ENCODE data around the gene AP2B1.
A peak's percentile ranks its signal among the peaks of the same experiment; 100 is the strongest.
"Not testable (repeated sequence)": the region's sequence is repeated elsewhere in the genome, so short reads cannot be mapped to it uniquely, and the experiment has no call there.

Gene AP2B1

DNA sequence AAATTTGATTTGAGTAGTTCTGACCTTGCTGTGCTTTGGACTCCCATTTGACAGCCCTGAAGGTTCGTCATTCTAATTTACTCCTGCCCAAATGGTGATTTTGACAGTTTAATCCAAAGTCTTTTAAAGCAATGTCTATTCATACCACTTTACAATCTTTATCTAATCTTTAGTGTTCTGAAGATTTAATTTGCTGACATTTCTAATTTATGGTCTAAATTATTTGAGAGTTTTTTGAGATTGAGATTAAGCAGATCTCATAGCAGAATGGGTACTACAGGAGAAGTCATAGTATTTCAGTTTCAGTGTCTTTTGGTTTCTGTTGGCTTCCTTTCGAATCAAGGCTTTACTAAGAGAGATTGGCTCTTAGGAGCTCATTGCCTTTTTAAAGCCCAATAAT, 111.7 kb downstream of the AP2B1 start:
- no peak for DNase-seq (ENCODE audit: low read depth, low spot score)

DNA sequence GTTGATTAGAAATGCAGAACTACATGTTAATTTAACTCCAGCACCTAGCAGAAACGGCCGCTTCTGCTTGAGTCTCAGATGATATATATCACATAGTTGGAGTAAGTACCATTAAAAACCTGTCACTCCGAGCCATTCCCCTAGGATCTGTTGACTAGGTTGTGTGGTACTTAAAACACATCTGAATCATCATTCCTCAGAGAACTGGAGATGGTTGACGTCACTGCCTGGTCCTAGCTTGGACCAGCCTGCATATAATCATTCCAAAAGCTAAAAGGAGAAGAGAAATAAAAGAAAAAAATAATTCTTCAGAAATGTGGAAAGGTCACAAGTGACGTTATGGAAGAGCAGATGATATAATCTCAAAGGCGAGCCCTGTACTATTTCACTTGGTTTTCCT, 113.0 kb downstream of the AP2B1 start:
- no peak for DNase-seq (ENCODE audit: low read depth, low spot score)

DNA sequence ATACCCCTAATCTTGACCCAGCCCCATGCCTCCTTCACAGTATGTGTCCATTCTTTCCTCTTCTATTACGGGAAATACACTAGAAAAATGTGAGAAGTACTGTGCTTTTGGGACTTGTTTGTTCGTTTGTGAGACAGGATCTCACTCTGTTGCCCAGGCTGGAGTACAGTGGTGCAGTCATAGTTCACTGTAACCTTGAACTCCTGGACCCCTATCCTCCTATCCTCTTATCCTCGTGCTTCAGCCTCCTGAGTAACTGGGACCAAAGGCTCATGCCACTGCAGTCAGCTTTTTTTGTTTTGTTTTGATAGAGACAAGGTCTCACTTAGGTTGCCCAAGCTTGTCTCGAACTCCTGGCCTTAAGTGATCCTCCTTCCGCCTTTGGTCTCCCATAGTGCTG, 114.4 kb downstream of the AP2B1 start:
- DNase-seq (ENCODE audit: low read depth, low spot score) = no peak

DNA sequence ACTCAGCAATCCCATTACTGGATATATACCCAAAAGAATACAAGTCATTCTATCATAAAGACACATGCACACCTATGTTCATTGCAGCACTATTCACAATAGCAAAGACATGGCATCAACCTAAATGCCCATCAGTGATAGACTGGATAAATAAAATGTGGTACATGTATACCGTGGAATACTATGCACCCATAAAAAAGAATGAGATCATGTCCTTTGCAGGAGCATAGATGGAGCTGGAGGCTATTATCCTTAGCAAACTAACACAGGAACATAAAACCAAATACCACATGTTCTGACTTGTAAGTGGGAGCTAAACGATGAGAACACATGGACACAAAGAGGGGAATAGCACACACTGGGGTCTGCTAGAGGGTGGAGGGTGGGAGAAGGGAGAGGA, 116.2 kb downstream of the AP2B1 start:
- DNase-seq (ENCODE audit: low read depth, low spot score) = not testable (repeated sequence)

DNA sequence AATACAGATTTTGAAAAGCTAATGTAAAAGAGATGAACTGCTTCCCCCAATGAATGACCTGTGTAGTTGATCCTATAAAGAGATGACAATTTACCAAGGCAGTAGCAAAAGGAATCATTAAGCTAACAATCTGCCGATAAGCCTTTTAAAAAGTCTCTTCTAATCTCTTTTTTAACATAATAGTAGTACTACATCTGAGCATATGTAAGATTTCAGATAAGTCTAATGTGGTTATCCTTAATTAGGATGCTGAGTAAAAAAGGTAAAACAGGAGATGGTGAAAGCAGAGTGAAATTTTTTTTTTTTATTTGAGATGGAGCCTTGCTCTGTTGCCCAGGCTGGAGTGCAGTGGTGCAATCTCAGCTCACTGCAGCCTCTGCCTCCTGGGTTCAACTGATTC, 118.1 kb downstream of the AP2B1 start:
- no peak for DNase-seq (ENCODE audit: low read depth, low spot score)

DNA sequence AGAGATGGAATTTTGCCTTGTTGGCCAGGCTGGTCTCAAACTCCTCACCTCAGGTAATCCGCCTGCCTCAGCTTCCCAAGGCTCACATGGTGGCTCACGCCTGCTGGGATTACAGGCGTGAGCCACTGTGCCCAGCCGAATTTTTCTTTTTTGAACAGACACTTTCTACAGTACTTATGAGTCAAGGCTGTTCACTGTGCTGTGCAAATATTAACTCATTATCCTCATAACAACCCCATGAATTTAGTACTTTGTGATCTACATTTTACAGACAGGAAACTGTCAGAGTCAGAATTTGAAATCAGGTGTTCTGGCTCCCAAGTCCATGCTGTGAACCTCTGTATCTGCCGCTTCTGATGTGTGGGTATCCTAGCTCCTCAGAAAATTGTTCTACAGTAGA, 118.6 kb downstream of the AP2B1 start:
- DNase-seq (ENCODE audit: low read depth, low spot score) = no peak

DNA sequence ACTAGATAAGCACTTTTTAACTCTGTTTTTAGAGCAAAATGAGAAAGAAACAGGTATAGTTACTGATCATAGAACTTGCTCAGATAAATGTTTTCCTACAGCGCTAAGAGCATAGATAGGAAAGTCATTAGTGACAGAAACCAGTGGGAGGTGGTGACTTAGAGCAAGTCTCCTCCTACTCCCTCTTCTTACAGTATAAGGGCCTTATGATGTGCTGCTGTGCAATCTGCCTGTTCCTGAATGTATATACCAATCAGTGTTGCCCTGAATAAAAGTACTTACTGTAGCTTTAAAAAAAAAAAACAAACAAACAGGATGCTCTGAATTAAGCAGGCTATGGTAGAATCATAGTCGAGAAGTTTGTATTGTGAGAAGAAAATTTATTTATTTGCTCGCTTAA, 121.0 kb downstream of the AP2B1 start:
- no peak for DNase-seq (ENCODE audit: low read depth, low spot score)

DNA sequence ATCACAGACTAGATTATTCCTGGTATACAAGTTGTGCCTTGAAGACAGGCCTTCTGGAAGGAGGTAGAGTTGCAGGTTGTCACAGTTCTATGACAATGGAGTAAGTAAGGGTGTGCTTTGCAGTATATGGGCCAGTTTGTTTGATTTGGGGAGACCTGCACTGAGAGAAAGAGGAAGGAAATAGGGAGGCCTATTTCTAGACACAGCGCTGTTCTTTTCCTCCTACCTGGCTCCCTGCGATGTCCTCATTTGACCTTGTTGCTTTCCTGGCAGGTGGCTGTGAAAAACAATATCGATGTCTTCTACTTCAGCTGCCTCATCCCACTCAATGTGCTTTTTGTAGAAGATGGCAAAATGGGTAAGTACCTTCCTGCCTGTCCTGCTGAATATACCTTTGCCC, 121.8 kb downstream of the AP2B1 start:
- no peak for DNase-seq (ENCODE audit: low read depth, low spot score)

DNA sequence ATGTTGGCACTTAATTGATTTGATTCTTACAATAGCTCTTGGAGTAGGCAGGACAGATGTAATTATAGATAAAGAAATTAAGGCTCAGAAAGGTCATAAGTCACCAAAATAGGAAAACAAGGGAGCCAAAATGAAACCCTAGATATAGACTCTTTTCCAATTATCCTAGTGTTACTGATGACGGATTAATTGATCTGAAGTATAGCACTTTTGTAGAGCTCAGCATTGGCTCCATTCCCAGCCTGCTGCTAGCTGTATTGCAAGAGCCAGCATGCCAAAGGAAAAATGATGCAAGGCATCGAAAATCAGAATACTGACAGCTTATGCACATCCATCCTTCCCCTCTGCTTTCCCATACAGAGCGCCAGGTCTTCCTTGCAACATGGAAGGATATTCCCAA, 122.8 kb downstream of the AP2B1 start:
- no peak for DNase-seq (ENCODE audit: low read depth, low spot score)

DNA sequence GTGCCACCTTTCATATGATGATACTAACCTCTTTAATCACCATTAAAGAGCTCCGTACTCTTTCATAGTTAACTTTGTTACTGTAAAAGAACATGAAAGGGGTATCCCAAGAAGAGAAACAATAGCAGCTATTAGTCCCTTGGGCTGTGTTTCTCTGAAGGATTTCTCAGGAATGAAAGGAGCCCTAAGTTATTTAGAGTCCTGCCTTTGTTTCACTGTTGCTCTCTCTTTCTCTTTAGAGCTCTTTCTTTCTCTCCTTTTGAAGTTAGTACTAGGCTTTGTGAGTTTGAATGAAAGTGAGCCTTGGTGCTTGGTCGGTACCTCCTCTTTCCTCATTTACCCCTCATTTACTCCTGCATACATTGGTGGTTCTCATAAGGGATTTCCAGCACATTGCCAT, 123.8 kb downstream of the AP2B1 start:
- DNase-seq (ENCODE audit: low read depth, low spot score) = no peak

DNA sequence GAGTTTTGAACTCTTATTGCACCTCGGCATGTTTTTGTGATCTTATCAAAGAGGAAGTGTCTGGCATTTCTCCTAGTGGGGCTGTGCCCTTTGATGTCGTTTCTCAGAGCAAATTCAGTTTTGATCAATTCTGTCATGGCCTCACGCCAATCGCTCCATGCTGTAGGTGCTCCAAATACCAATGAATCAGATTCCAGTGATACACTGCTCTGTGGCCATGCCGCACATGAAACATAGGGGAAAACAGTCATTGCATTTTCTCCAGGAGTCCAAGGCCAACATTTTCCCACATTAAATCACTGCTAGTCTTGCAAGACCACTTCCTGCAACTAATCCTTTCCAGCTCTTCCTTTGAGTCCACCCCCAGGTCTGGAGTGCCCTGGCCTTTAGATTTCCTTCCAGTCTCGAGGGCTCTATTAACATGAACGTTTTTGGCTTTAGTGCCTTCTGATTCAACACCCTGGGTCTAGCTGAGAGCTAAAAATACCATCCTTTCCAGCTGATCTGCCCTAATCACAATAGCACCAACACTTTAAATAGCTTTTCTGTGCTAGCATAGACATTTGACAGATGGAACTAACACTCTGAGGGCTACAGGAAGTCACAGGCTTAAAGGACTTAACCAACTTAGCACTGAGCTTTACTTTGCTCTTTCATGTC, 126.1 kb downstream of the AP2B1 start:
- DNase-seq (ENCODE audit: low read depth, low spot score) = no peak

DNA sequence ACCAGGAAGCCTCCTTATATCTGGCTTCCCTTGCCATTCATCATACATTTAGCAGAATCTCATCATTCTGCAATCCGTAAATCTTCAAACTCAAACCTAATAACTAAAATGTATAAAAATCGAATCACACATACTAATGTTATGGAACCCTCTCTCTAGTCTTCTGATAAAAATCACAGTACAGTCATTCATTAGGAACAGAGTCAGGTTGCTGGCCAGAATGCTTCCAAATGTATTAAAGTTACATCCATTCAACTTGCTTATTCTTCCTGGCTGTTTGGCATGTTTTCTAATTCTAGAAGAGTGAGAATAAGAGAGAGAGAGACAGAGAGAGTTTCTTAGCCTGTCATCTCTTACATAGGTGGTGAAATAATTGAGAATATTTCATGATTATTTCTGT, 127.9 kb downstream of the AP2B1 start:
- DNase-seq (ENCODE audit: low read depth, low spot score) = no peak

DNA sequence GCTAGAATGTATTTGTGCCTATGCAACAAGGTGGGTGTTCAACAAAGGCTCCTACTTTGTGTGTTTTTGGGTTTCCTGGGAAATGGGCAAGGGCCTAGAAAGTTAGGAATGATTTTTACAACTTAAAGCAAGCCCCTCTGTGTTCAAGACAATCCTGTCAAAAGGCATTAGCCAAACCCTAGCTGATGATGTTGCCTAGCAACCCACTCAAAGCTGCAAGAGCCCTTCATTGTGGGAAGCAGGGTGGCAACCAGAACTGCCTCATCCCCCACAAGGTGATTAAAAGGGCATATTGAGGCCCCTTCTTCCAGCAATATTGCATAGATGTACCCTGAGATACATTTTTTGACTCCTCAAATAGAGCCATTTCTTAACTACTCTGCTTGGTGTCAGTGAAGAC, 128.3 kb downstream of the AP2B1 start:
- DNase-seq (ENCODE audit: low read depth, low spot score) = no peak

DNA sequence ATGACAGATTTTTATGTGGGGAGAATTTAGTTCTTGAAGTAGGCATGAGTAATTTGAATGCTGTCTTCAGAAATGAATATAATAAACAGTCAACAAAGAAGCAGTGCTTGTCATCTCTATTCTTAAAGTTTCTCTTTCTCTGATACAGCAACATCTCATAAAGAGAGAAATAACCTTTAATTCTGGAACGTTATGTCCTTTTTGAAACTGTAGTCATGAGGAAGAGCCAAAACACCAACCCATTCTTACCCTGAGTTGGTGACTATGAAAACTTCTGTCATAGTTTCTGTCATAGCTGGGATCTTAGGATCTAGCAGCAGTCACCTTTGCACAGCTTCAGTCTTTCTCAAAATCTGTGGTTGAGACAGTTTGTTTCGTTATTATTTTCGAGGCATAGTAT, 129.1 kb downstream of the AP2B1 start:
- DNase-seq (ENCODE audit: low read depth, low spot score) = no peak

DNA sequence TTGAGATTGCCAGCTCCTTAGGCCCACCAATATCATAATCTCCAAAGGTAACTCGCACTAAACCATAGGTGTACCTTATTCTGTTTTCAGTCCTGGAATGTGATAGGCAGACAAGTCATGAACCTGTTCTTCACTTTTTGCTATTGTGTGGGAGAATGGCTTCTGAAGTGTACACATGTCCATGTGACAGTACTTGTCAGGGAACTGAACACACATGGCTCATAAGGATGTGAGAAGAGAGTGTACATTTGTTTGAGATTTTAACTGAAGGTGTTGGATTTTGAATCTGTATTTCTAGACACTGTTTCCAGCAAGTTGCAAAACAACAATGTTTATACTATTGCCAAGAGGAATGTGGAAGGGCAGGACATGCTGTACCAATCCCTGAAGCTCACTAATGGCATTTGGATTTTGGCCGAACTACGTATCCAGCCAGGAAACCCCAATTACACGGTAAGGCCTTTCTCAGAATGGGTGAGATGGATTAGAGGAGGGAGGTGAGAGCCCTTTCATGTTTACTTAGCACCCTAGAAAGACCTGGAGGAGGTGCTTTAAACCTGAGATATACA, 129.9 kb downstream of the AP2B1 start:
- no peak for DNase-seq (ENCODE audit: low read depth, low spot score)

DNA sequence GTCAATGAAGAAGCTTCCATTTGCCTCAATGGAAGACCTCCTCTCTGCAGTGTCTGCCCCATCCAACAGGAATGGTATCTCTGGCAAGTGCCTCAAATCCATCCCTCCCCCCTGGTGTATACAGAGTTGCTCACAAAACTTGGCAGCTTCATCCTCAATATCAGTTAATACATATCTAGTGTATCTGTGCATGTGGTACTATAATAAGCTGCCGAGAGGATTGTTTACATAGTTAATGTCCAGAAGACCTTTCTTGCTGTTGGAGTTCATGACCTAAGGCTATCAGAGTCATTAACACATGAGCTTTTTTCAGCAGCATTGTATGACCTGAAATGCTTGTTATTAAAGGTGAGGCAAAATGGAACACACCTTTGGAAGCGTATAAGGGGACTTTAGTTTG, 130.4 kb downstream of the AP2B1 start:
- no peak for DNase-seq (ENCODE audit: low read depth, low spot score)

DNA sequence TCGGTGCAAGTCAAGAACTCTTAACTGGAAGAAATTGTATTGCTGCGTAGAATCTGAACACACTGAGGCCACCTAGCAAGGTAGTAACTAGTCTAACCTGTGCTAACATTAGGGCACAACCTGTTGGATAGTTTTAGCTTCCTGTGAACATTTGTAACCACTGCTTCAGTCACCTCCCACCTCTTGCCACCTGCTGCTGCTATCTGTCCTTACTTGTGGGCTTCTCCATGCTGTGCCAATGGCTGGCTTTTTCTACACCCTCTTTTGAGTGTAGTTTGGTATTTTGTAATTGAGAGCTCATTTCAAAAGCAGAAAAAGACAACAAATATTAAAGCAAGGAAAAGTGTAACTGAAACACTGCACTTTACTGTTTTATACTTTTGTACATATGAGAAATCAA, 136.6 kb downstream of the AP2B1 start:
- DNase-seq (ENCODE audit: low read depth, low spot score) = no peak

DNA sequence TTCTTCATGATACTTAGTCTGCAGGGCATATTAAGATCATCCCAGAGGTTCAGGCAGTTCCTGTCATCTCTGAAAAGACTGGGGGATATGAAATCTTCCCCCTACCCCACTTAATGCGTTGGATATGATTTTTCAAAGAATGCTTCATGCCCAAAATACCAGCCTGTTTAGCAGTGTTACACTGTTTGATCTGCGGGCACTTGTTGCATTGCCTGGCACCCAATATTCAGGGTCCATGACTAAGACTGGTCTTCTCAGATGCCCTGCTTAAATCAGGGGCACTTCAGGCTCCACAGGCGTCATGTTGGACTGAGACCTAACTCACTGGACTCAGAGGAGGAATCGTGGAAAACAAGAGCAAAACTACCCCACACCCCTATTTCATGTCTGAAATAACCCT, 137.9 kb downstream of the AP2B1 start:
- DNase-seq (ENCODE audit: low read depth, low spot score) = no peak

DNA sequence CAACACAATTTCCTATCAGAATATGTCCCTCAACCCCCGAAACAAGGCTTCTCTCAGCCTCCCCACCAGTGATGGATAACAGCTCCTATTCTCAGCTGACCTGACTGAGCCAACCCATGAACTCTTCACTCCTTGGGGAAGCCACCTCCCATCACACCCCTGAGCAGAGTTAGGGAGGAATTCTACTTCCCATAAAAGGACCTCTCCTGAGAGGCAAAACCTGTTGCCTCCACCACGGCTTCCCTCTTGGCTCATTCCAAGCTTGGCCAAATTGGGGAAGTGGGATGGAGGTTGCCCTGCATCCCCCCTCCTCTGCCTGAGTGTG, 138.6 kb downstream of the AP2B1 start:
- DNase-seq (ENCODE audit: low read depth, low spot score) = no peak

DNA sequence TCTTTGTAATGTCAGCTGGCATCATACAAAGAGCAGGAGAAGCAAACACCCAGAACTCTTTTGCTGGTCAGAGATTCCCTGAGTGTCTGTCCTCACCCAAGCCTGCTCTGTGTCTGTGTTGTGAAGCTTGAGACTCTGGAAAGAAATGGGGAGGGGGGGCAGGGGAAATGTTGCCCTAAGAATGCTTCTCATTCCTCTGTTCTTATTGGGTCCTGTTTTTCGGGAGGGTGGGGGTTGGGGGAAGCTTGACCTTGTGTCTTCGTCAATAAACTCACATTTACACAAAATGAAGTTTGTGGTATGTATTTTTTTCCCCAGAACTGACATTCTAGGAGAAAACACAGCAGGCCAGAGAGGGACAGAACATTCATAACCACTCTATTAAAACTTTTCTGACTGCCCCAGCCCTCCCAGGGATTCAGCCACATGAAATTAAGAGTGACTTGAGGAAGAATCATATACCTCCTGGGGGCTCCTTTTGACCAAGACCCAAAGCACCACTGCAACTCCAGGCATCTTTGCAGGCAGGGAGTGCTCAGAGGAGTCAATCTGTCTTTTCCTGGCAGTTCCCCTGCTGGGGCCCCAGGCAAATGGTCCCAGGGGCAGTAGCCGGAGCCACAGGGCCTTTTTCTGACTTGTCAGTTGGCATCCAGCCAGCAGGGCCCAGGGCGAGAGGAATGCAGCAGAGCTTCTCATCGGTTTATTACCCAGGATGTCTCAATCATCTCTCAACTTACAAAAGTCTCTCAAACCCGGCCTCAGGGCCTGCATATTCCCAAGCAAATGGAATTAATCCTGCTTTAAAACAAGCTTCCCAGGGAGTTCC, 139.2 kb downstream of the AP2B1 start:
- peak; percentile 74 for DNase-seq (ENCODE audit: low read depth, low spot score)

DNA sequence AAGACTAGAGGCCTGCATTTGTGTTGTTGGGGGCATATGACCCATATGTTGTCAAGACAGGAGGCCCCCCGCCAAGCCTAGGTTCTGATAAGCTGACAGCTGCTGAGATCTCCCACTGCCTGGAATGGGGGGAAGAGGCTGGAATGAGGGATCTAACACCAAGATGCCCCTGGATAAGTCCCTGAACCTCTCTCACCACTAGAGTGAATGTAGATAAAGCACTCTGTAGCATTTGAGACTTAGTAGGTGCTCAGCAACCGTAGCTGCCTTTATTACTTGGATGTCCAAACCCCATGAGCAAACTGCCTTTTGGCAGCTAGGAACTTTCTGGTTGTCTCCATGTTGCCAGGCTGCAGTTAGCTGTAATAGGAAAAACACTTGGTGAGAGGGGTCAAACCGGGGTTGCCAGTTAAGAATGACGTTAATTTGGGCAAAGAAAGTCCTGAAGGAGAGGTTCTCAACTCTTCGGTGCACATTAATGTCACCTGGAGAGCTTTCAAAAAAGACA, 139.9 kb downstream of the AP2B1 start:
- no peak for DNase-seq (ENCODE audit: low read depth, low spot score)

DNA sequence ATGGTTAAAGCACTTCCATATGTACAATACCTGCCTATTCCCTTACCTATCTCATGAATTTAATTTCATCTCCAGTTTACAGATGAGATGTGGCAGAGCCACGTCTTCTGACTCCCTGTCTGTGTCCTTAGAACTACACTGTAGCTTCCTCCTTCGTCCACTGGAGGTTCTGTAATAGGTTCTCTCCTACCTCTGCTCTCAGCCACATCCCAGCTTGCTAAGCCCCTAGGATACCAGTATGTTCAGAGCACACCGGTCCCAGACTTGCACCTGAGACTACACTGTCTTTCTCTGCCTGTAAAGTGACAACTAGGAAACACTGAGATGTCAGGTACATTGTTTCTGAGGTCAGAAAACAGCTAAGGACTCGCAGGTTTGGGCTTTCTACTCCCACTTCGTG, 140.5 kb downstream of the AP2B1 start:
- no peak for DNase-seq (ENCODE audit: low read depth, low spot score)

DNA sequence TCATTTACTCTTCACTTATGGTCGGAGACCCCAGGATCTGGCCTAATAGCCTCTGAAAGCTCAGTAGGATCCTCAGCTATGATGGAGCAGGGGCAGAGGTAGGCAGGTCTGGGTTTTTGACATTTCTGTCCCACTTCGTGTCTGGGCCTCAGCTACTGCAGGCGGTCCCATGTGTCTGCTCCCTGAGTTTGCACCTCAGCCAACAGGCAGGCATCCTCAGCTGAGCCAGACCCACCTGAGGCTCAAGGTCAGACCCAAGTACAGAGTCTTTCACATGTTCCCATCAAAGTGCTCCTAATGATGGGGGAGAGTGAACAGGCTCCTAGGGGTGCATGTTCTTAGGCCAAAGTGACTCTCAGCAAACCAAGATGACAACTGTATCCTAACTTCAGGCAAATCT, 141.4 kb downstream of the AP2B1 start:
- DNase-seq (ENCODE audit: low read depth, low spot score) = no peak
